Stomach (tissue), 4 donors: ENCODE results near the gene RNPS1.

Experiments used
- POLR2A ChIP-seq, 4 donors: fragments of 450-650 bp; IDR thresholded peaks; one replicate each; pipeline ENCODE4 v1.6.1; 2016; ENCODE audit warnings: antibody characterized with exemption in 4 of 4, control low read depth in 2 of 4, mild to moderate bottlenecking in 1 of 4, moderate library complexity in 1 of 4
- TF ChIP-seq, protein P1 (sequence below), 7 experiments: fragments of 450-650 bp in 4 of 7; fragments of 200-600 bp in 3 of 7; sonication (generic) in 3 of 7; IDR thresholded peaks; one replicate each; pipeline ENCODE4 v1.5.1; 2016 to 2019; ENCODE audit warnings: antibody characterized with exemption in 7 of 7, control low read depth in 2 of 7, mild to moderate bottlenecking in 1 of 7

DNA sequence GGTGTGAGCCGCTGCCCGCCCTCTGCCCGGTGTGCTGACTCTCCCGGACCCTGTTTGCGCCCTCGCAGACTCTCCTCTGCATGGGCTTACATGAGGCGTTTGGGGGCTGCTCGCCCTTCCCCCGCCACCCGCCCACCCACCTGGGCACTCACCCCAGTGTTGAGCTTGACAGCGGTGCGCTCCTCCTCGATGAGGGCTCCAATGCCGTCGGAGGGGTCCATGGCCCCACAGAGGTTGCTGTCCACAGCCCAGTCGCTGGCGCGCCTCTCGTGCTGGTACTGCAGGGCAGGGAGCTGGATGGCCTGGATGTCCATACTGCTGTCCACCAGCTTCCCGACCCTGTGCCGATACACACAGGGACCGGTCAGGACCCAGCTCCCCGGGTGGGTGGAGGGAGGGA, 21.4 kb upstream of the RNPS1 start:
- no peak for TF ChIP-seq POLR2A (IDR thresholded peaks at IDR 0.05)
- TF ChIP-seq, protein P1, sequence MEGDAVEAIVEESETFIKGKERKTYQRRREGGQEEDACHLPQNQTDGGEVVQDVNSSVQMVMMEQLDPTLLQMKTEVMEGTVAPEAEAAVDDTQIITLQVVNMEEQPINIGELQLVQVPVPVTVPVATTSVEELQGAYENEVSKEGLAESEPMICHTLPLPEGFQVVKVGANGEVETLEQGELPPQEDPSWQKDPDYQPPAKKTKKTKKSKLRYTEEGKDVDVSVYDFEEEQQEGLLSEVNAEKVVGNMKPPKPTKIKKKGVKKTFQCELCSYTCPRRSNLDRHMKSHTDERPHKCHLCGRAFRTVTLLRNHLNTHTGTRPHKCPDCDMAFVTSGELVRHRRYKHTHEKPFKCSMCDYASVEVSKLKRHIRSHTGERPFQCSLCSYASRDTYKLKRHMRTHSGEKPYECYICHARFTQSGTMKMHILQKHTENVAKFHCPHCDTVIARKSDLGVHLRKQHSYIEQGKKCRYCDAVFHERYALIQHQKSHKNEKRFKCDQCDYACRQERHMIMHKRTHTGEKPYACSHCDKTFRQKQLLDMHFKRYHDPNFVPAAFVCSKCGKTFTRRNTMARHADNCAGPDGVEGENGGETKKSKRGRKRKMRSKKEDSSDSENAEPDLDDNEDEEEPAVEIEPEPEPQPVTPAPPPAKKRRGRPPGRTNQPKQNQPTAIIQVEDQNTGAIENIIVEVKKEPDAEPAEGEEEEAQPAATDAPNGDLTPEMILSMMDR (IDR thresholded peaks at IDR 0.05), result no peak
